ENCODE data around the gene LARP6. TPM values are rescaled to one million over a fixed set of nuclear protein-coding genes. Genes with fewer than 3 reads are reported as not detected.
"Not testable (repeated sequence)": the region's sequence is repeated elsewhere in the genome, so short reads cannot be mapped to it uniquely, and the experiment has no call there.

Gene LARP6
- total RNA-seq, 1 donor from 2014 or later: 9.4 TPM

GRCh38 chr15:70859322-70859908, 5.5 kb upstream of the LARP6 start:
- no peak for DNase-seq (ENCODE audit: low read depth in 2 of 2)

- not testable (repeated sequence) for DNase-seq (ENCODE audit: low read depth in 2 of 2)
These were observed 4.8 kb upstream of the LARP6 start for GRCh38 chr15:70858614-70859321.

GRCh38 chr15:70857562-70858285, 3.8 kb upstream of the LARP6 start:
- no peak for DNase-seq (ENCODE audit: low read depth in 2 of 2)

GRCh38 chr15:70856884-70857561, 3.1 kb upstream of the LARP6 start:
- peak; percentile 60 to 98 for DNase-seq (ENCODE audit: low read depth in 2 of 2)

- DNase-seq (ENCODE audit: low read depth in 2 of 2): no peak
These were observed 2.4 kb upstream of the LARP6 start for GRCh38 chr15:70856177-70856883.

- DNase-seq (ENCODE audit: low read depth in 2 of 2): no peak
These were observed 1.8 kb upstream of the LARP6 start for GRCh38 chr15:70855764-70856163.

- DNase-seq (ENCODE audit: low read depth in 2 of 2): peak in 1 of 2 donors; percentile 35
These were observed 664 bp upstream of the LARP6 start for GRCh38 chr15:70854666-70854976.

GRCh38 chr15:70853318-70853972, 512 bp downstream of the LARP6 start:
- DNase-seq (ENCODE audit: low read depth in 2 of 2): peak in 1 of 2 donors; percentile 67

- peak in 1 of 2 donors; percentile 19 for DNase-seq (ENCODE audit: low read depth in 2 of 2)
These were observed 1.2 kb downstream of the LARP6 start for GRCh38 chr15:70852501-70853317.

GRCh38 chr15:70851889-70852288, 2.1 kb downstream of the LARP6 start:
- no peak for DNase-seq (ENCODE audit: low read depth in 2 of 2)

GRCh38 chr15:70845602-70846360, 8.2 kb downstream of the LARP6 start:
- DNase-seq (ENCODE audit: low read depth in 2 of 2): no peak

GRCh38 chr15:70837476-70837875, 16.5 kb downstream of the LARP6 start:
- no peak for DNase-seq (ENCODE audit: low read depth in 2 of 2)

GRCh38 chr15:70835841-70836240, 18.1 kb downstream of the LARP6 start:
- no peak for DNase-seq (ENCODE audit: low read depth in 2 of 2)

- no peak for DNase-seq (ENCODE audit: low read depth in 2 of 2)
These were observed 18.5 kb downstream of the LARP6 start for GRCh38 chr15:70835415-70835814.

GRCh38 chr15:70834999-70835398, 19.0 kb downstream of the LARP6 start:
- no peak for DNase-seq (ENCODE audit: low read depth in 2 of 2)

- DNase-seq (ENCODE audit: low read depth in 2 of 2): peak in 1 of 2 donors; percentile 79
These were observed 19.8 kb downstream of the LARP6 start for GRCh38 chr15:70833861-70834765.

GRCh38 chr15:70833422-70833821, 20.5 kb downstream of the LARP6 start:
- DNase-seq (ENCODE audit: low read depth in 2 of 2): no peak

GRCh38 chr15:70832176-70832575, 21.8 kb downstream of the LARP6 start:
- DNase-seq (ENCODE audit: low read depth in 2 of 2): no peak

All from dermis microvascular lymphatic vessel endothelial cell (primary cell).